PC-9 (cell line): ENCODE results near the gene CPD.

Source experiments
- CTCF ChIP-seq: fragments of 200-600 bp; sonication (generic); conservative IDR thresholded peaks from 2 replicates; pipeline ENCODE4 v1.6.1; 2017; ENCODE audit warnings: mixed run types, antibody characterized with exemption, mild to moderate bottlenecking, moderate library complexity
- EZH2 ChIP-seq: fragments of 200-600 bp; sonication (generic); IDR thresholded peaks from 2 replicates; pipeline ENCODE4 v1.8.0; 2017; ENCODE audit warnings: antibody characterized with exemption, low read depth

DNA sequence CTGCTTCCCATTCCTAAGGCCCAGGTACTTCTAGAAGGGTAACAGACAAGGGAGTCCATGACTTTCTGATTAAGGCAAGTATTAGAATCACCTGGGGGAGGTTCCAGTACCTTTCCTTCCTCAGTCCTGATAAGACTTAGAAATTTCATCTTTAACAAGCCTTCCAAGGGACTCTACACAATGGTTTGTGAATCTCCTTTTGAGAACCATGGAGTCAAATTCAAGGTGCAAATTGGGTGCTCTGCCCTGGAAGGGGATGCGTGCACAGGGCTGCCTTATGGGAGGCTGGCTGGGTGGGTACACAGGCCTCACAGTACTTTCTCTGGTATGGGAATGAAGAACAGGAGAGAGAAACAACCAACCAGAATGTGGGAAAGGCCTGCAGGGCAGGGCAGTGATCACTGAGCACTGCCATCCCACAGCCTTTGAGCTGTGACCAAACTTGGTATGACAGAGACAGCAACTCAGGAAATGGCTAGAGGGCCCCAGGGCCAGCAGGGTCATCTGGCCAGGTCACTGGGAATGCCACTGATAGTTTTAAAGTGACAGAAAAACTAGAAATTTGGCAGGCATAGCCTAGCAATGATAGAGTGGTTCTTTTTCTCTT lies 41.2 kb upstream of the CPD start:
- TF ChIP-seq CTCF (no peak), EZH2 (no peak)
